Right lobe of liver (tissue), 4 donors: ENCODE measurements around the gene CACNA1S.
A peak's percentile ranks its signal among the peaks of the same experiment; 100 is the strongest.

Experiments used
- CTCF ChIP-seq, 4 donors: fragments of 200-600 bp in 3 of 4; fragments of 450-650 bp in 1 of 4; IDR thresholded peaks; one replicate each; pipeline versions ENCODE4 v1.5.1 to v1.8.0; 2016 to 2022; ENCODE audit warnings: antibody characterized with exemption in 4 of 4, mild to moderate bottlenecking in 2 of 4
- POLR2A ChIP-seq: fragments of 450-650 bp; IDR thresholded peaks from one replicate; pipeline ENCODE4 v1.6.1; 2017; ENCODE audit warnings: antibody characterized with exemption, mild to moderate bottlenecking
- donor health status: DM: no; HTN: no; CAD: no.
- donor health status: DM: no; HTN: no; CAD: no.
- donor health status: DM: no; HTN: yes; CAD: no.

- TF ChIP-seq CTCF (IDR thresholded peaks at IDR 0.05) (no peak), POLR2A (peak; percentile 68)
Measured at GRCh38 chr1:201023517-201023902, 88.7 kb downstream of the CACNA1S start, which contains the start of gene KIF21B.
